Transverse colon (tissue), 4 donors: Measurements from ENCODE around the gene FTL.

ENCODE experiments used
- POLR2A ChIP-seq: fragments of 450-650 bp; IDR thresholded peaks from one replicate; pipeline ENCODE4 v1.6.1; 2016; ENCODE audit warnings: antibody characterized with exemption, mild to moderate bottlenecking, moderate library complexity
- POLR2AphosphoS5 ChIP-seq, 3 donors: sonication (generic); formaldehyde crosslinking; IDR thresholded peaks; one replicate each; pipeline ENCODE4 v1.6.1; 2016; ENCODE audit warnings: antibody characterized with exemption in 3 of 3
- TF ChIP-seq, protein P1 (sequence below), 5 experiments: fragments of 200-600 bp in 3 of 5; fragments of 450-650 bp in 2 of 5; sonication (generic) in 3 of 5; IDR thresholded peaks; 1 replicate in 2 of 5; 2 replicates in 3 of 5; pipeline ENCODE4 v1.5.1; 2016 to 2017; ENCODE audit warnings: antibody characterized with exemption in 5 of 5, inconsistent platforms in 3 of 5, mild to moderate bottlenecking in 2 of 5, moderate library complexity in 1 of 5

DNA sequence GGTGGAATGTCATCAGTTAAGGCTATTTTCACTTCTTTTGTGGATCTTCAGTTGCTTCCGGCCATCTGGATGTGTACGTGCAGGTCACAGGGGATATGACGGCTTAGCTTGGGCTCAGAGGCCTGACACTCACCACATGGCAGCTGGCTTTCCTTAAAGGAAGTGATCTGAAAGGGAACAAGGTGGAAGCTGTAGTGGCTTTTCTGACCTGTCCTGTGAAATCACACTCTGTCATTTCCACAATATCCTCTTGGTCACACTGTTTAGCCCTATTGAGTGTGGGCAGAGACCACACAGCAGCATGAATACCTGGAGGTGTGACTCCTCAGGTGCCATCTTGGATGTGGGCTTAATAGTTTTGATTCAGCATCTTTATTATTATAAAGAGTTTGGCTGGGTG lies 14.9 kb upstream of the FTL start:
- TF ChIP-seq, protein P1, sequence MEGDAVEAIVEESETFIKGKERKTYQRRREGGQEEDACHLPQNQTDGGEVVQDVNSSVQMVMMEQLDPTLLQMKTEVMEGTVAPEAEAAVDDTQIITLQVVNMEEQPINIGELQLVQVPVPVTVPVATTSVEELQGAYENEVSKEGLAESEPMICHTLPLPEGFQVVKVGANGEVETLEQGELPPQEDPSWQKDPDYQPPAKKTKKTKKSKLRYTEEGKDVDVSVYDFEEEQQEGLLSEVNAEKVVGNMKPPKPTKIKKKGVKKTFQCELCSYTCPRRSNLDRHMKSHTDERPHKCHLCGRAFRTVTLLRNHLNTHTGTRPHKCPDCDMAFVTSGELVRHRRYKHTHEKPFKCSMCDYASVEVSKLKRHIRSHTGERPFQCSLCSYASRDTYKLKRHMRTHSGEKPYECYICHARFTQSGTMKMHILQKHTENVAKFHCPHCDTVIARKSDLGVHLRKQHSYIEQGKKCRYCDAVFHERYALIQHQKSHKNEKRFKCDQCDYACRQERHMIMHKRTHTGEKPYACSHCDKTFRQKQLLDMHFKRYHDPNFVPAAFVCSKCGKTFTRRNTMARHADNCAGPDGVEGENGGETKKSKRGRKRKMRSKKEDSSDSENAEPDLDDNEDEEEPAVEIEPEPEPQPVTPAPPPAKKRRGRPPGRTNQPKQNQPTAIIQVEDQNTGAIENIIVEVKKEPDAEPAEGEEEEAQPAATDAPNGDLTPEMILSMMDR (IDR thresholded peaks at IDR 0.05): no peak
- TF ChIP-seq POLR2AphosphoS5 (IDR thresholded peaks at IDR 0.05): no peak
- TF ChIP-seq POLR2A: no peak
